SJSA1 (cell line): ENCODE measurements around the gene FN1. TPM values are rescaled to one million over a fixed set of nuclear protein-coding genes. Genes with fewer than 3 reads are reported as not detected.

Source experiments
- DNase-seq, 2 experiments: peaks; one replicate each; pipeline ENCODE4 v3.0.0-alpha.2; 2015 to 2020; ENCODE audit warnings: low spot score in 2 of 2, low read depth in 1 of 2
- H3K27ac ChIP-seq: fragments of 250-450 bp; sonication (Bioruptor Pico); 2 replicates; pipeline ENCODE4 v1.5.1; 2020; ENCODE audit warnings: mild to moderate bottlenecking, moderate library complexity
- H3K27me3 ChIP-seq: fragments of 250-450 bp; sonication (Bioruptor Pico); replicated peaks from 2 replicates; pipeline ENCODE4 v1.5.1; 2020; ENCODE audit warnings: mild to moderate bottlenecking, moderate library complexity
- H3K36me3 ChIP-seq: fragments of 250-450 bp; sonication (Bioruptor Pico); 2 replicates; pipeline ENCODE4 v1.5.1; 2020; ENCODE audit warnings: mild to moderate bottlenecking
- H3K4me1 ChIP-seq: fragments of 250-450 bp; sonication (Bioruptor Pico); replicated peaks from 2 replicates; pipeline ENCODE4 v1.6.1; 2021; ENCODE audit warnings: mild to moderate bottlenecking
- H3K4me3 ChIP-seq: fragments of 250-450 bp; sonication (Bioruptor Pico); 2 replicates; pipeline ENCODE4 v1.5.1; 2020; ENCODE audit warnings: mild to moderate bottlenecking
- H3K9me3 ChIP-seq: fragments of 250-450 bp; sonication (Bioruptor Pico); replicated peaks from 2 replicates; pipeline ENCODE4 v1.5.1; 2020; ENCODE audit warnings: mild to moderate bottlenecking
- total RNA-seq: library from RNA; depleted of rRNA; stranded (reverse); fragments of >200 nt; shearing (Covaris generic); gene quantifications from 2 replicates; pipeline ENCODE4 v1.2.3, GENCODE V29; 2014

The FN1 gene
- total RNA-seq, 1 experiment from 2014 or later, result 887 TPM

DNA sequence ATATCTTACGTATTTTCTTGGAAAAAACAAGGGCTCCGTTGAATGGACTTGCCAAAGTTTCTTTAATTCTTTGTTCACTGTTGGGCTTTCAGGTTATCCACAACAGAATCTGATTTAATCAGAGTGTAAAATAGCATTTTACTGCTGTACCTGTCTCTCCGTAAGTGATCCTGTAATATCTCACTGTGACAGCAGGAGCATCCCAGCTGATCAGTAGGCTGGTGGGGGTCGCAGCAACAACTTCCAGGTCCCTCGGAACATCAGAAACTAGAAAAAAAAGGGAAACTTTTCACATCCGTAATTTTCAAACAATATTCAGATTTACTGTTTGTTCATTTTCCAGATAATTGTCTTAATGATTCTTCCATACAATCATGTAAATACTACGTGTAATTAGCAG, 51.2 kb downstream of the FN1 start:
- Histone ChIP-seq H3K9me3 (no peaks in the 10 kb centered on the region), H3K27me3 (no peaks in the 10 kb centered on the region), H3K4me3 (no peak overlapping the region), H3K36me3 (peaks cover 99% of the 10 kb centered on the region), H3K27ac (no peak overlapping the region), H3K4me1 (no peaks in the 10 kb centered on the region)
- no peak for DNase-seq

DNA sequence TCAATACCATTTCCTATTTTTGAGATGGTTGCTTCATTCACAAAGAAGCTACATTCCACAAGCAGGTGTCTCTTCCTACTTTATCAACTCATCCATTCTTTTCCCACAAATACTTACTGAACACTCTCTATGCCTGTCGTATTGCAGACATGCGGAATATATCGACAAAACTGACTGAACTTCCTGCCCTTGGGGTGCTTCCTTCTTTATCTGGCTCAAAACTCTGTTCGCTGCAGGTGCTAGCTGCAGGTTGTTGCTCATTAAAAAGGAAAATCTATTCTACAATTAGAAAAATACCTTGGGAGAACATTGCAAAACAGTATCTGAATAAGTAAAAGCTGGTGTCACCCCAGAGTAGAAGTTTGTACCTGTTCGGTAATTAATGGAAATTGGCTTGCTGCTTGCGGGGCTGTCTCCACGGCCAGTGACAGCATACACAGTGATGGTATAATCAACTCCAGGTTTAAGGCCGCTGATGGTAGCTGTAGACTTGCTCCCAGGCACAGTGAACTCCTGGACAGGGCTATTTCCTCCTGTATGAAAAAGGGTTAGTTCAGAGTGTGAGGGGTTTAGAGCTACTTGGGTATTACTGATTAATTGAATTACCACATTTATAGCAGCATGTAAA, 52.1 kb downstream of the FN1 start:
- Histone ChIP-seq H3K4me1 (no peaks in the 10 kb centered on the region), H3K9me3 (no peaks in the 10 kb centered on the region), H3K36me3 (peaks cover 99% of the 10 kb centered on the region), H3K27ac (no peak overlapping the region), H3K4me3 (no peak overlapping the region), H3K27me3 (no peaks in the 10 kb centered on the region)
- no peak for DNase-seq

GRCh38 chr2:215382480-215382879, 53.4 kb downstream of the FN1 start:
- H3K9me3 ChIP-seq, result no peaks in the 10 kb centered on the region
- H3K36me3 ChIP-seq, result peaks cover 97% of the 10 kb centered on the region
- H3K27ac ChIP-seq, result no peak overlapping the region
- DNase-seq, result no peak
- no peak overlapping the region for H3K4me3 ChIP-seq
- H3K4me1 ChIP-seq, result no peaks in the 10 kb centered on the region
- H3K27me3 ChIP-seq, result no peaks in the 10 kb centered on the region

- H3K27ac ChIP-seq, result no peak overlapping the region
- no peak overlapping the region for H3K4me3 ChIP-seq
- H3K9me3 ChIP-seq, result no peaks in the 10 kb centered on the region
These were observed 53.9 kb downstream of the FN1 start for GRCh38 chr2:215382011-215382410.

GRCh38 chr2:215380699-215381098, 55.2 kb downstream of the FN1 start:
- peaks cover 97% of the 10 kb centered on the region for H3K36me3 ChIP-seq
- no peak overlapping the region for H3K27ac ChIP-seq
- no peaks in the 10 kb centered on the region for H3K9me3 ChIP-seq

More at GRCh38 chr2:215382011-215382410, 53.9 kb downstream of the FN1 start:
- no peaks in the 10 kb centered on the region for H3K27me3 ChIP-seq
- H3K36me3 ChIP-seq, result peaks cover 97% of the 10 kb centered on the region
- no peaks in the 10 kb centered on the region for H3K4me1 ChIP-seq
- no peak for DNase-seq

DNA sequence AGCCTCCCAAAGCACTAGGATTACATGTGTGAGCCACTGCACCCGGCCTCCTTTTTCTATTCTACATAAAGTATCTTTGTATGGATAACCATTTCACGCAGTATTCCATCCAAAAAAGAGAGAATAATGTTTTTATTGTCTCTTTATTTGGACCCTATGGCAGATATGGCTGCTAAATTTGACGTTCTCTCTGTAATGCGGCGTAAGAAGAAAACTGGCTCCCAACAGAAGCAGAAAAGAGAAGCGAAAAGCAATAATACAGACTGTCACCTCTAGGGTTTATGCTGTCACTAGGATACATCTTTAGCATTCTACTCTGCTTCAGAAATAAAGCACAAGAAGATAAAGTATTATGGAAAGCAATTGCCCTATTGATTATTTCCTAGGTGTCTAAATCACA, 55.9 kb downstream of the FN1 start:
- Histone ChIP-seq H3K9me3 (no peaks in the 10 kb centered on the region), H3K36me3 (peaks cover 99% of the 10 kb centered on the region), H3K27ac (no peak overlapping the region), H3K4me1 (no peaks in the 10 kb centered on the region), H3K4me3 (no peak overlapping the region), H3K27me3 (no peaks in the 10 kb centered on the region)
- DNase-seq, result no peak

More at GRCh38 chr2:215380699-215381098, 55.2 kb downstream of the FN1 start:
- Histone ChIP-seq H3K4me3 (no peak overlapping the region), H3K27me3 (no peaks in the 10 kb centered on the region), H3K4me1 (no peaks in the 10 kb centered on the region)
- DNase-seq, result no peak

GRCh38 chr2:215379039-215379438, 56.8 kb downstream of the FN1 start:
- H3K27me3 ChIP-seq, result no peaks in the 10 kb centered on the region
- H3K36me3 ChIP-seq, result peaks cover 99% of the 10 kb centered on the region
- H3K4me1 ChIP-seq, result no peaks in the 10 kb centered on the region
- no peak overlapping the region for H3K4me3 ChIP-seq
- DNase-seq, result no peak
- no peaks in the 10 kb centered on the region for H3K9me3 ChIP-seq
- H3K27ac ChIP-seq, result no peak overlapping the region

- Histone ChIP-seq H3K9me3 (no peaks in the 10 kb centered on the region), H3K27ac (no peak overlapping the region), H3K4me3 (no peak overlapping the region), H3K27me3 (no peaks in the 10 kb centered on the region), H3K4me1 (no peaks in the 10 kb centered on the region), H3K36me3 (peaks cover 97% of the 10 kb centered on the region)
- no peak for DNase-seq
These were observed 57.8 kb downstream of the FN1 start for GRCh38 chr2:215378045-215378444.

DNA sequence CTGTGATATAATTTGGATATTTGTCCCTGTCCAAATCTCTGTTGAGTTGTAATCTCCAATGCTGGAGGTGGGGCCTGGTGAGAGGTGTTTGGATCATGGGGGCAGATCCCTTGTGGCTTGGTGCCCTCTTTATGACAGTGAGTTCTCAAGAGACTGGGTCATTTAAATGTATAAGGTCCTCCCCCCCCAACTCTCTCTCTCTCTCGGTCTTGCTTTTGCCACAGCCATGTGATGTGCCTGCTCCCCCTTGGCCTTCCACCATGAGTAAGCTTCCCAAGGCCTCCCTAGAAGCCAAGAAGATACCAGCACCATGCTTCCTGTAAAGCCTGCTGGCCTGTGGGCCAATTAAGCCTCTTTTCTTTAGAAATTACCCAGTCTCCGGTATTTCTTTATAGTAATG, 58.6 kb downstream of the FN1 start:
- no peak overlapping the region for H3K27ac ChIP-seq
- no peak for DNase-seq
- H3K27me3 ChIP-seq, result no peaks in the 10 kb centered on the region
- no peaks in the 10 kb centered on the region for H3K9me3 ChIP-seq
- H3K36me3 ChIP-seq, result peaks cover 97% of the 10 kb centered on the region
- no peak overlapping the region for H3K4me3 ChIP-seq
- no peaks in the 10 kb centered on the region for H3K4me1 ChIP-seq

DNA sequence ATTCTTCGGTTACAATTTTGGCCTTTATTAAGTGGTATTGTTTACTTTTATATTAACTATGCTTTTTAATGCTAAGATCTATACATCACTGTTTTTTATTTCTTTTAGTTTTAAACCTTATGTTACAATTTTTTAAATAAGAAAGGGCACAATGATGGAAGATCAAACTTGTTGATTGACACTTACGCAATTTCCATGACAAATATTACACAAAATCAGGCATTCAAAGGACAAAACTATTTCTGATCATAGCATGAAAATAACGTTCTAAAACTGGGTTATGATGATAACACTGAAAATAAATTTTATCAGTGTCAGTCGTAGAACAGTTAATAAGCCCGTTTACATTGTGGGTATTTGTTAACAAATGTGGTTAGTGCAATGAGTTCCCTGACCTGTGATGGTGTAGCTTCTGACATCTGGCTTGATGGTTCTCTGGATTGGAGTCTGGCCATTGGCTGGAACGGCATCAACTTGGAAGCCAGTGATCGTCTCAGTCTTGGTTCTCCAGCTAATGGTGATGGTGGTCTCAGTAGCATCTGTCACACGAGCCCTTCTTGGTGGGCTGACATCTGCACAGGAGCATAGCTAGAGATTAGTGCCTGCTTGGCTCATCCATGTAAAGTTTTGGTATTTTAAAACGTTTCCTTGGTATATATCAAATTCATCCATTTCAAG, 59.6 kb downstream of the FN1 start:
- no peaks in the 10 kb centered on the region for H3K9me3 ChIP-seq
- H3K27ac ChIP-seq, result no peak overlapping the region
- no peak for DNase-seq
- H3K27me3 ChIP-seq, result no peaks in the 10 kb centered on the region
- H3K4me3 ChIP-seq, result no peak overlapping the region
- H3K36me3 ChIP-seq, result peaks cover 97% of the 10 kb centered on the region
- no peaks in the 10 kb centered on the region for H3K4me1 ChIP-seq

DNA sequence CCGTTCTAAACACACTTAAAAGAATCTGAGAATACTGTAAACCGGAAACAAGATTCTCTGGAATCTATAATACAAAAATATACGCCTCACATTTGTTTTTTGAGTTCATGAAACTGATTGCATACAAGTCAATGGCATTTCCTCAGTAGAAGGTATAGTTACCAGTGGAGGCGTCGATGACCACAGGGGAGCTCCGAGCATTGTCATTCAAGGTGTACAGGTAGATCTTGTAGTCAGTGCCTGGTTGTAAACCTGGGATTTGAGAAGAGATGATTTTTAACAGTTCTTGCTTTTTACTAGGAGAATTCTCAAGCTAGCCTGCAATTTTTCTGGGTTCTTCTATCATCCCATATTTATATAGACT, 60.4 kb downstream of the FN1 start:
- peaks cover 97% of the 10 kb centered on the region for H3K36me3 ChIP-seq
- no peak overlapping the region for H3K4me3 ChIP-seq
- no peaks in the 10 kb centered on the region for H3K9me3 ChIP-seq
- DNase-seq, result no peak
- H3K4me1 ChIP-seq, result no peaks in the 10 kb centered on the region
- no peak overlapping the region for H3K27ac ChIP-seq
- H3K27me3 ChIP-seq, result no peaks in the 10 kb centered on the region

DNA sequence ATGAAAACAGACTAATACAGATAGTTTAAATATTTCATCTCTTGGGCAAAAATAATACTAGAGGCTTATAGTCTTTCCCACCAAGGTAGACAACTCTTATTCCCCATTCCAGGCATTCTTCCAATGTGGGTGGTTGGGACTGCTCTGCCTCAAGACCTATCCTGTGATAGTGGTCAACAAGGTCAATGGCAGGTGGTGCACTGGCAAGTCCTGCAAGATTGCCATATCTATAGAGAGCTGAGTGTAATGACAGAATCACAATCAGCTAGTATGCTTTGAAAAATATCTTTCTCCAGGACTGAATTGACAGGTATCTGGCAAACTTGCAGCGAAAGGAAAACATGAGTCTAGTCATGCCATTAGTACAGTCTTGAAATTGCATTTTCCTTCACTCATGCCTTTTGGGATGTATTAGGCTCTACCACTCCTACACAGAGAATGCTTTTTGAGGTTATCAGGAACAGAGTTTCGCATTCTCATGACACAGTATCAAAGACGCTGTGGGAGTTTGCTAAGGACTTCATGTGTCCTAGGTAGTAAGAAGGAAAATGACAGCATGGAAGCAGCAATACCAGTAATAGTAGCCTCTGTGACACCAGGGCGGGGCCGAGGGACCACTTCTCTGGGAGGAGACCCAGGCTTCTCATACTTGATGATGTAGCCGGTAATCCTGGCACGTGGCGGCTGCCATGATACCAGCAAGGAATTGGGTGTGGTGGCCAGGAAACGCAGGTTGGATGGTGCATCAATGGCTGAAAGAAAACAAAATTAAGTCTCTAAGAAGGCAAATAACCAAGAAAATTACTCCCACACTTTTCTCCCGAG, 61.0 kb downstream of the FN1 start:
- Histone ChIP-seq H3K4me3 (no peak overlapping the region), H3K27me3 (no peaks in the 10 kb centered on the region), H3K9me3 (no peaks in the 10 kb centered on the region), H3K4me1 (no peaks in the 10 kb centered on the region), H3K36me3 (peaks cover 97% of the 10 kb centered on the region), H3K27ac (no peak overlapping the region)
- no peak for DNase-seq

GRCh38 chr2:215374002-215374401, 61.9 kb downstream of the FN1 start:
- Histone ChIP-seq H3K27ac (no peak overlapping the region), H3K9me3 (no peaks in the 10 kb centered on the region), H3K27me3 (no peaks in the 10 kb centered on the region), H3K4me1 (no peaks in the 10 kb centered on the region), H3K4me3 (no peak overlapping the region), H3K36me3 (peaks cover 97% of the 10 kb centered on the region)
- no peak for DNase-seq

GRCh38 chr2:215372968-215373649, 62.8 kb downstream of the FN1 start:
- Histone ChIP-seq H3K4me3 (no peak overlapping the region), H3K9me3 (no peaks in the 10 kb centered on the region), H3K27ac (no peak overlapping the region), H3K36me3 (peaks cover 97% of the 10 kb centered on the region), H3K4me1 (no peaks in the 10 kb centered on the region), H3K27me3 (no peaks in the 10 kb centered on the region)
- DNase-seq, result no peak
